HK-2 (cell line): ENCODE measurements around the gene SH2D2A.

Experiments
- DNase-seq: peaks from one replicate; pipeline ENCODE4 v3.0.0-alpha.2; 2018; ENCODE audit not compliant: unreplicated experiment

The SH2D2A gene

GRCh38 chr1:156803086-156803851 lies 13.4 kb downstream of the SH2D2A start:
- DNase-seq = no peak

DNA sequence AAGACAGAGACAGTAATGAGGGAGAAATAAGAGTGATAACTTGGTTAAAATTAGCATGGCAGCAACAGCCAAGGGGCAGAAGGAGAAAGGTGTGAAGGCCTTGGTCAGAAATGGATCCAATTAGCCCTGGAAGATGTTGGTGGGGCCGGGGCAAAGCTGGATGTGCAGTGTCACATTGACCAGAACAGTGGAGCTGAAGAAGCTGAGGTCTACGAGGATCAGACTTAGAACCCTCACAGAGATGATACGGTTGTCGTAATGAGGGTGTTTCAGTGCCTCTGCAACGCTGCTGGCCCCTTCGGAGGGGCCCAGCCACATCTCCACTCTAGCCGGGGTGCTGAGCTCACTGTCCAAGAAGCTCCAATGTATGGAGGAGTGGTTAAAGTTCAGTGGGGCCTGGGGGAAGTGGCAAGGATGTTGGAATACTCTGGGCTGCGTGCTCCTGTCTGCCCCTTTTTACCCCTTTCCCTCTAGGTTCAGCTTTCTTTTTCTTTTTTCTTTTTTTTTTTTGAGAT lies 14.2 kb downstream of the SH2D2A start:
- no peak for DNase-seq

DNA sequence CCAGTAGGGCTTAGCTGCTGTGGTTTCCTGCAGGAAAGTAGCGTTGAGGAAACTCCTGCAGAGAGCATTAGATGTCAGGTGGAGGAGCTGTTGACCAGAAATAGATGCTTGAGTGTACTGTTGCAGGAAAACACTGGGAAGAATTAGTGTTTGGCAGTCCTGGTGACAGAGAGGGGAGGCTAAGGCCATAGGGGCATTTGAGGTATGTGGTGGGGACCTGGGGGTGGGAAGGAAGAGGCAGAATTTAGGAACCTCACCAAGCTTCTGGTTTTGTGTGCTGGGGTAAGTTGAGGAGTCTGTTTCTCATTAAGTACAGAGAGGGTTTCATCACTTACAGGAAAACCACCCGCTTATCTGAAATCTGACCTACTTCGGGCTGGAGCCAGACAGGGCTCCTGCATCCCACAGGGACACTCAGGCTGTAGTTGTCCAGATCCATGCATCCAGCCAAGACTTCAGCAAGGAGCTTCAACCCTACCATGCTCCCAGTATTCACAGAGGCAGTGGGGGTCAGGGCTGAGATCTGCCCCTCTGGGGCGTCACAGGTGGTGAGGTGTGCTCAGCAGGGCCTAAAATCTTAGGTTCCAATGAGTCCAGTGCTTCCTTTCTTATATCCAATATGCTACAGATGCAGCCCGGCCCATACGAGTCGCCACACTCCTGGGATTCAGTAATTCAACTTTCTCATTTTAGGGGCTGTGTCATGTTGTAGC lies 15.1 kb downstream of the SH2D2A start:
- no peak for DNase-seq

- no peak for DNase-seq
Observed at GRCh38 chr1:156797212-156797871, 19.3 kb downstream of the SH2D2A start.

DNA sequence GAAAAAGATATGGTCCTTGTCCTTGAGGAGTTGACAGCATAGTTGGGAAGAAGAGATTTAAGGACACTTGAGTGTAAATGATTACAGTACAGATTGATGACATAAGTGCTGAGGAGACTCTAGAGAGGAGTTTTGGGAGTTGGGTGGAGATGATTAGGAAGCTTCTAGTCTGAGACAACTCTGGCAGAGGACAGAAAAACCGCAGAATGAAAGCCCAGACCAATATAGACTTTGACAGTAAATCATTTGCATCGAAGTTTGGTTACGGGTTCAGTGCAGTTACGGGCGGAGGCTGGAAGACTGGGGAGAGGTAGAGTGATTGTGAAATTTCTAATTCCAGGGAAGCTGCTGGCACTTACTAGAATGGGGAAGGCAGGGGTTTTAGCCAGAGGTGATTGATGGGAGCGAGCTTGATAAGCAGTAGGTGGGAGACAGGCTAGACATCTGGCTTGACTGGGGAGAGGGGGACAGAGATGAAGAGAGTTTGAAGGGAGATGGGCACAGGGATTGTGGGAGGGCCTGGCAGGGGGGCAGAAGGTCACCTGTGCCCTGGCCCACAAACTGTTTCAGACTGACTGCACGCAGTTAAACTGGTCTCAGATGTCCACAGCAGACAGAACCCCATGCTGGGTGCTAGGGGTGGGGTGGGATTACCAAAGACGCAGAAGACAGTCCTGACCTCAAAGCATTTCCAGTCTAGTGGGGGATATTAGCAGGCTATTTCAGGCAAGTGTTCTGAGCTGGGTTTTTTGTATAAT lies 20.1 kb downstream of the SH2D2A start:
- peak; percentile 60 for DNase-seq

- DNase-seq = peak; percentile 65
Observed at GRCh38 chr1:156795787-156796186, 20.9 kb downstream of the SH2D2A start.

- no peak for DNase-seq
Observed at GRCh38 chr1:156795374-156795733, 21.3 kb downstream of the SH2D2A start.

- peak; percentile 51 for DNase-seq
Observed at GRCh38 chr1:156794506-156795373, 21.9 kb downstream of the SH2D2A start.

GRCh38 chr1:156789621-156790318 lies 26.9 kb downstream of the SH2D2A start:
- no peak for DNase-seq

GRCh38 chr1:156788136-156788535 lies 28.5 kb downstream of the SH2D2A start:
- no peak for DNase-seq

- DNase-seq = no peak
Observed at GRCh38 chr1:156786640-156787039, 30.0 kb downstream of the SH2D2A start.

DNA sequence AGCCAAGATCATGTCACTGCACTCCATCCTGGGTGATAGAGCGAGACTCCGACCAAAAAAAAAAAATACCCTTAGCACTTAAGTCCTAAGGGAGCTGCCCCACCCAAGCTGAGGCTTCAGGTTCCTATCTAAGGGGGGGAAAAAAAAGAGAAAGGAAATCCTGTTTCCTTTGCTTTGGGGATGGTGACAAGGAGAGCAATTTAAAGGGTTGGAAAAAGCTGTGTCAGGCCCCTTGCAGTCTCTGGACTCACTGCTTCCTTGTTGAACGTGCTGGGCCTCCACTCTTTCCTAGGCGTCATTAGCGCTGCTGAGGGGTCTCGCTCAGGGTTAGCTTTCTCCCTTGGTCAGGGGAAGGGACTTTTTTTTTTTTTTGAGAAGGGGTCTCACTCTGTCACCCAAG lies 31.2 kb downstream of the SH2D2A start:
- DNase-seq = no peak

DNA sequence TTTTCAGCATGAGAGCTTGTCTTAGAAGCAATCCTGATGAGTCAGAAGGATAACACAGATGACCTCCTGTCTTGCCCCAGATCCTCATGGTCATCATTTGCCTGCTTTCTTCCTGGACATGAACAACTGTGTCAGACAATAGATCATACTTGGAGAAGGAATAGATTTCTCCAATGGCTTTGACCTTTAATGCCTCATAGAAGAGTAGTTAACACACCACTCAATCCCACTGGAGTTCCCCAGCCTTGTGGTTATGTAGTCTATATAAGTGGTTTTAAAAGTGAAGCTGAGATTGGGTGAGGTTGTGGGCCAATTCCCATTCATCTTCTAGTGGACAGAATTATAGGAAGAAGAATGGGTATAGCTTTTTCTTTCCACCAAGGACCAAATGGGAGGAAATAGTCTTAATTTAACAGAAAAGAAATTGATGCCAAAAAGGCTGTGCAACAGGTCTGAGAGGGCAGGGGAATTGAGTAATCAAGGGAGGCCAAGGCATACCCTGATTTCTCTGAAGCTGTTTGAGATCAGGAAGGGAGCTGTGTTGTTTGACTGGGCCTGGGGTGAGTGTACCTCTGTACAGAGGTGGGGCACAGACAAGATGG lies 35.0 kb downstream of the SH2D2A start:
- no peak for DNase-seq

GRCh38 chr1:156777573-156777972 lies 39.1 kb downstream of the SH2D2A start:
- no peak for DNase-seq

- no peak for DNase-seq
Observed at GRCh38 chr1:156776942-156777341, 39.7 kb downstream of the SH2D2A start.

DNA sequence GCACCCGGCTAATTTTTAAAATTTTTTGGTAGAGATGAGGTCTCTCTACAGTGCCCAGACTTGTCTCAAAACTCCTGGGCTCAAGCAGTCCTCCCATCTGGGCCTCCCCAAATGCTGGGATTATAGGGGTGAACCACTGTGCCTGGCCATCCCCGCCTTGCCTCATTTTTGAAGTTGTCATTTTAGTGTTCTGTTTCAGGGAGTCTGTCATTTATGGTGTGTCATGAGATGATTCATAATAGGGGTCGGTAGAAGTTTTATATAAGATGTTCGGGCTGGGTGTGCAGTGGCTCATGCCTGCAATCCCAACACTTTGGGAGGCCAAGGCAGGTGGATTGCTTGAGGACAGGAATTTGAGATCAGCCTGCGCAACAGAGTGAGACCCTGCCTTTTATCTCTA lies 40.8 kb downstream of the SH2D2A start:
- no peak for DNase-seq

DNA sequence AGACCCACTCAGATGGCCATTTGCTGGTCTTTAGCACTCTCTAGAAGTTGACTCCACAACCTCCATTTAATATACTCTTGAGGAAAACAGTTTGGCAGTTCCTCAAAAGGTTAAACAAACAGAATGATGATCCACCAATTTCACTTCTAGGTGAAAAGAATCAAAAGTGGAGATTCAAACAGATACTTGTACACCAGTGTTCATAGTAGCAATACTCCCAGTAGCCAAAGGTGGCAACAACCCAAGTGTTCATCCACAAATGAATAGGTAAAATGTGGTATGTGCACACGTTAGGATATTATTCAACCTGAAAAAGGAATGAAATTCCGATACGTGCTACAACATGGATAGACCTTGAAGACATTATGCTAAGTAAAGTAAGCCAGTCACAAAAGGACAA lies 43.0 kb downstream of the SH2D2A start:
- no peak for DNase-seq

DNA sequence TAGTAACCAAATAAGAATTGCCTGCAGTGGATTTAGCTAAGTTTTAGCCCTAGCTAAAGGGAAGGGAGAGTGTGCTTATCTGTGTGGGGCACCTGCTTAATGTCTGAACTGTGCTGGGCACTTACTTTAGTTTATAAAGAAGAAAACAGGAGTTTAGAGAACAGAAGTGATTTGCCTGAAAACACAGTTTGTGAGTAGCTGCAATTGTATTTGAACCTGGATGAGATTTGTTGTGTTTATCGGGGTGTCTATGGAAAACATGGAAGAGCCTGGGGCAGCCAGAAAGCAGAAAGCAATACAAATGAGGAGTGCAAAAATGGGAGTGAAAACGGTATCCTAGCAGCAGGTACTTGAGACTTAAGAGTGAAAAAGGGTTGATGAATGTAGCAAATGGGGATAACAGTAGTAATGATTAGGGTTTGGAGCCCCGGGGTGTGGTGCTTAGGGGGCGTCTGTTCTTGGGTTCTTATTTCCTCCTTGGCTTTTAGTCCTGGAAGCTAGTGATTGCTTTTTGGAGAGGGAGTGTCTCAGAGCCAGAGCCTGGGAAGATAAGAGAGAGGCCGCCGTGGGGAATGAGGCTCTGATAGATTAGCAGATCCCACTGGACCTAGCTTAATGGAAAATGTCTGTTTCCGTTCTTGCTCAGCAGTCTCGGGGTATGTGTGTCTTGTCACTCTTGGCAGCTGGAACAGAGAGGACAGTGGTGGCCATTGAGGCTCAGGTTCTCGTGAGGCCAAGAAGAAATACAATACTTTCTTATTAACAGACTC lies 43.7 kb downstream of the SH2D2A start:
- no peak for DNase-seq

DNA sequence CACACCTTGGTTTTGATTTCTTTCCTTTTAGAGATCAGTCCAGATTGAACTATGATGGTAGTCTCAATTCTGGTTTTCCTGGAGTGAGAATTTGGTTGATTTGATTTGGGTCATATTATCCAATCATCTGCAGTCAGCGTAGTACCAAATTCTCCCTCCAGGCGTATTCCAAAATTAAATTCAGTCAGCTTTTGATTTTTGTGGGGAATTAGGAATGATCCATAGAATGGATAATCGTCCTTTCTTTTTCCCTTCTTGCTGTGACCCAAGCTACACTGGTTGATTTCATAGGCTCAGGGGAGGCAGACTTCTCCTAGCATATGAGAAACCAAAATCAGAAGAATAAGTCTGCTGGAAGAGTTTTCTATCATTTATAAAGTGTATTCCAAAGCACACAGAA lies 44.4 kb downstream of the SH2D2A start:
- DNase-seq = no peak
